GM19463 (cell line): ENCODE measurements around the gene GPNMB.
"Not testable (repeated sequence)": the region's sequence is repeated elsewhere in the genome, so short reads cannot be mapped to it uniquely, and the experiment has no call there.

ENCODE experiments used
- ATAC-seq: cut with Tn5 transposase; IDR thresholded peaks from one replicate; pipeline ENCODE4 v1.9.1; 2021; ENCODE audit warnings: mild to moderate bottlenecking, moderate library complexity; ENCODE audit not compliant: unreplicated experiment

GPNMB gene

DNA sequence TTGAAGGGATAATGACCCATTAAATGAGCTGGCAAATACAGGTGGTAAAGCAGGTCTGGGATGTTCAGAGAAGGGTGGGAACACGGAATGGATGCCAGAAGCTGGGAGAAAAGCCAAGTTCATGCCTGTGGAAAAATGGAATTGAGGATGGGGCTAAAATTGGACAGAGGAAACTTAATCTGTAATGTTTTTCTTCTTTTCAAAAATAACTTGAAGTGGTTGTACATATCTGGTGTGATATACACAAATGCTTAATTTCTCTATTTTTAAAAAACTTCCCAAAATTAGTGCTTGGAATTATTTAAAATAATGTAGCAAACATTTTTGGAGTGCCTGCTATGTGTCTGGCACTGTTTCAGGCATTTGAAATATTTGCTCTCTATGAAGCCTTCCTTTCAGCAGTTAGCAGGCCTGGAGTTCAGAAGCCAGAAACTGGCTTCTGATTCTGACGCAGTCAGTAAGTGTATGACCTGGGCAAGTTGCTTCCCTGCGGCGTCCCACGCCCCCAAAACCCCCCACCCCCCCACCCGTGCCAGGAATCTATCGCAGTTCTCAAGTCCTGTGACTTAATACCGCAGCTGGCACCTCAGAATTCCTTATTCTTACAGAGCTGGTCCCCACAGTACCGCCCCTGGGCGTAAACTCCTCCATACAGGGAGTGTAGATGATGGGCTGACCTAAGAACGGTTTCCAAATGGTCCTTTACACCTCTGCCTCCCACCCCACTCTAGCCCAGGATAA, 51.7 kb downstream of the GPNMB start:
- ATAC-seq = no peak

DNA sequence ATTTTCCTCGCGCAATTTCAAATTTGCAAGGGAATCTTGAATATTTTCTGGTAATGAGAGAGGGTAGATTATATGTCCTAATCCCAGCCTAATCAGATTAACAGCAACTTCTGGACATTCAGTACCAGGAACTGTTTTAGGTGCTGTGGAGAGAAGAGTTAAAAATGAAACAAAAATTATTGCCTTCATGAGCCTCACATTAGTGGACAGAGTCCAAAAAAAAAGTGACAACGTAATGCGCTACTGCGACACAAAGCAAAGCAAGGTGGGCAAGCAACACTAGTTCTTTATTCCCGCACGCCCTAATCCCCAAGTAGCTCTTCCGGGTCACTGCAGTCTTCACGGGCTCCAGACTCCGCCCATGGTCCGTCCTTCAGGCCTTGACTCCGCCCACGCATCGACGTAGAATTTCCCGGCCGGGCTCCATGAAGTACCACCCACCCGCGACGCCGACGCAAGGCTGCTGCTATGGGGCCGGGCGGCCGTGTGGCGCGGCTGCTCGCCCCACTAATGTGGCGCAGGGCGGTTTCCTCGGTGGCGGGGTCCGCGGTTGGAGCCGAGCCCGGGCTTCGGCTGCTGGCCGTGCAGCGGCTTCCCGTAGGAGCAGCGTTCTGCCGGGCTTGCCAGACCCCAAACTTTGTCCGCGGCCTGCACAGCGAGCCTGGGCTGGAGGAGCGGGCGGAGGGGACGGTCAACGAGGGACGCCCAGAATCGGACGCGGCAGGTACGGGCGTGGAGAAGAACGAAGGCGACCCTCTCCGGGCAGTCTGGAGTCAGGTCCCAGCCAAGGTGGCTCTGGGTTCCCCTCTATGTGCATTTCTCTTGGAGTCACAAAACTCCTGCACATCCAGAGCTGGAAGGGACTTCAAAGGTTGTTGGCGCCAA, 52.6 kb downstream of the GPNMB start, which contains the start of gene MALSU1:
Gene MALSU1, plus strand, starts transcription at position 455 of the 885 bp plus-strand sequence. Its CDS starts 14 bp downstream, at position 469.
- peak; percentile 100 for ATAC-seq

DNA sequence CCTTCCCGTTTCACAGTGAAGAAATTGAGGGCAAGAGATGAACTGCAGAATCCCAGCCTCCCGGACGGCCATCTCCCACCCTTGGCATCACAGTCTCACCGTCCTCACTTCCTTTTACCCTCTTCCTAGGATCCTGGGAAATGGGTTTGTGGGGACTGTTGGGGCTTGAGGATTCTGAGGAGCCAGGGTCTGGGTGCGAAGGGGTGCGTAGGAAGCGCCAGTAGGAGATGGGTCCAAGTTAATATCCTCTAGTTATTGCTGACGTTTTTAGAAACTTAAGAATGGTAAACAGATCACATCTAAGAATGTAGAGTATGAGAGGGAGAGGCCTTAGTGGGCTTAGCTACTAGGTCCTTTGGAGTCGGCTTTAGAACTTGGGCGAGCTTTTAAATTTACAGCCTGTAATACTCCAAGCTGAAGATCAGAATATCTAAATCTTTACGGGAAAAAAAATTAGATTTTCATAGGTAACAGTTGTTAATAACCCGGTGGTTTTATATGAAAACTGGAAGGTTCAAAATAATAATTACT, 53.3 kb downstream of the GPNMB start:
- no peak for ATAC-seq

DNA sequence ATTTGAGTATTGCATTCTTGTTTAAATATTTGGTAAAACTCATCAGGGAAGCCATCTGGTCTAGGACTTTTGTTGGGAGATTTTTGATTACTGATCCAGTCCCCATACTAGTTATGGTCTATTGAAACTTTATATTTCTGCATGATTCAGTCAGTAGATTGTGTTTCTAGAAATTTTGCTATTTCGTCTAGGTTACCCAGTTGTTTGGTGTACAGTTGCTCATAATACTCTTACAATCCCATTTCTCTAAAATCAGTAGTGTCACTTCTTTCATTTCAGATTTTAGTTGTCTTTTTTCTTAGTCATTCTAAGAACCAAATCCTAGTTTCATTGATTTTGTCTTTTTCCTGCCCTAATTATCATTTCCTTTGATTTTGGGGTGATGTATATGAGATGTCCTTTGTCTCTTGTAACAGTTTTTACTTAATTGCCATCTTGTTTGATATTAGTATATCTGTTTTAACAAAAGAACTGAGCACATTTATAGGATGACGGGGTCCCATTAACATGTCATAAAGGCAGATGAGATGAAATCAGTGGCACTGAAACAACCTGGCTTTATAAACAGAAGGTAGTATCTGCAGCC, 60.5 kb downstream of the GPNMB start:
- no peak for ATAC-seq

DNA sequence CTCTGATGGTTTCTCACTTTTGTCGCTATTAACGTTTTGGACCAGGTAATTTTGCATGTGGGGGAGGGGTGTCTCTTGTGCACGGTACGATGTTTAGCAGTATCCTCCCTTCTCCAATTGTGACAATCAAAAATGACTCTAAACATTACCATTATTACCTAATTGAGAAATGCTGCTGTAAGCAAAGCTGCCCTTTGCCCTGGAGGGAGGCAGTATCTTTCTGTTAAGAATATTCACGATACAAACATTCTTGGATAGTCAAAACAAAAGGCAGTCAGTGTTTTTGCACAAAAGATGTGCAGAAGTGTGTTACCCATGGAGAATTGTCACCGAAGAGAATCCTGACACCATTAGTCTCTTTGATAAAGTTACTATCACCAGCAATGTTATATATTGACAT, 62.2 kb downstream of the GPNMB start:
- ATAC-seq = no peak

DNA sequence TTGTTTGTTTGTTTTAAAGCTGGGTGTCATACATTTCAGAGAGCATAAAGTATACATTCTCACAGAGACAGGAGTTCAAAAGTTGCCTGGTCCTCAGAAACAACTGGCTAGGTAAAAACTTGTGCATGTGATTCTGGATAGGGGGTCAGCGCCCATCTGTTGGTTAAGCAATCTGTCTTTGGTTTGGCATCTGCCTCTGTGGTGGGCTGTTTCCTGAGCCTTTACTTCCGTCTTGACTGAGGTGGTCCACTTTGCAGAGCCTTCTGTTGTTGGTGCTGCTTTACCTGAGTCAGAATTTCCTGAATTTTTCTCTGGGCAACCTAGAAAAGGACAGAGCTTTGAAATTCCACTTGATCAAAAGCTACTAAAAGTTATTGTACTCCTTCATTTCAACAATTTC, 65.6 kb downstream of the GPNMB start:
- ATAC-seq = not testable (repeated sequence)

DNA sequence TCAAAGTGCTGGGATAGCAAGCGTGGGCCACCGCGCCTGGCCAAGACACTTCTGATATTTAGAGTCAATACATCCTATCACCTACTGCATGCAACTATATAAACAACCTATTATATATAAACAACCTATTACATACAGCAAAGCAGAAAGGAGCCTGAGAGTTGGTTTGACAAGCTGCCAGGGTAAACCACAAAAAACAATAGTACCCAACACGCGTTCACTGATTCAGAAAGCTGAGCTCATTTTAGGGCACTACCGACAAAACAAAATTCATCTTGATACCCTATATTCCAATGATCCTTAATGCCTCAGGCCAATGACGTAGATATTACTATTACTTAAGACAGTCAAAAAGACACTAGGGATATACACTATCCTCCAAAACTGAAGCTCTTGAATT, 68.8 kb downstream of the GPNMB start:
- ATAC-seq = no peak
